ENCODE data around the gene ZNF862. TPM values are rescaled to one million over a fixed set of nuclear protein-coding genes. Genes with fewer than 3 reads are reported as not detected.
"Not testable (repeated sequence)": the region's sequence is repeated elsewhere in the genome, so short reads cannot be mapped to it uniquely, and the experiment has no call there.

Gene ZNF862
- total RNA-seq, 4 donors from 2014 or later, result 18.4 to 61.1 (median 22.1) TPM

DNA sequence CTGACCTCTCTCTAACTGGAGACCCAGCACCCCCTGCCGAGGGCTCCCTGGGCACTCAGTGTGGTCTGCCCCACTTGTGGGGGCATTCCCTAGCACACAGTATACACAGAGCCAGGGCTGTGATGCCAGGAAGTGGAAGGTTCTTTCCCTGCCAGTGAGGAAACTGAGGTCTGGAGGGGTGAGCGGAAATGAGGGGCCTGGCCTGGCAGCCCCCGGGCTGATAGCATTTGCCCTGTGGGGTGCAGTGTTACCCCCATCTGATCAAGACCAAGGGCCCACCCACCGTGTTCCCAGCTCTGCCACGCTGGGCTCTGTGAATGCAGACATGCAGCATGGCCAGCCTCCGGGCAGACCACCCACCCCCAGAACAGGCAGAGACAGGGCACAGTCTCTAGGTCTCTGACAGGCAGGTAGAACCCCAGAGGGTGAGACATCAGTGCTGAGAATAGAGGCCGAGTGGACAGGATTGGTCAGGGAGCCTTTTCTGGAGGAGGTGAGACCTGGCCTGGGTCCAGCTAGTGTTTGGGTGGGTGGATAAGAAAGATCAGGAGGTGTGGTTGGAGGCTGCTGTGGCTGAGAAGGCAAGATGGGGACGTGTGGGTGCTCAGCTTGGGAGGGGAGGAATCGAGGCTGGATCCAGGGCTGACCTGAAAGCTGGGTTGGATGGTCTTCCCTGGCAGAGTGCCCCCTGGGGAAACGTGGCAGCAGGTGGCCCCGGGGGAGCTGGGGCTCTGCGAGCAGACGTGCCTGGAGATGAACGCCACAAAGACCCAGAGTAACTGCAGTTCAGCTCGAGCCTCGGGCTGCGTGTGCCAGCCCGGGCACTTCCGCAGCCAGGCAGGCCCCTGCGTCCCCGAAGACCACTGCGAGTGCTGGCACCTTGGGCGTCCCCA lies 10.8 kb upstream of the ZNF862 start:
- TF ChIP-seq, protein P1, sequence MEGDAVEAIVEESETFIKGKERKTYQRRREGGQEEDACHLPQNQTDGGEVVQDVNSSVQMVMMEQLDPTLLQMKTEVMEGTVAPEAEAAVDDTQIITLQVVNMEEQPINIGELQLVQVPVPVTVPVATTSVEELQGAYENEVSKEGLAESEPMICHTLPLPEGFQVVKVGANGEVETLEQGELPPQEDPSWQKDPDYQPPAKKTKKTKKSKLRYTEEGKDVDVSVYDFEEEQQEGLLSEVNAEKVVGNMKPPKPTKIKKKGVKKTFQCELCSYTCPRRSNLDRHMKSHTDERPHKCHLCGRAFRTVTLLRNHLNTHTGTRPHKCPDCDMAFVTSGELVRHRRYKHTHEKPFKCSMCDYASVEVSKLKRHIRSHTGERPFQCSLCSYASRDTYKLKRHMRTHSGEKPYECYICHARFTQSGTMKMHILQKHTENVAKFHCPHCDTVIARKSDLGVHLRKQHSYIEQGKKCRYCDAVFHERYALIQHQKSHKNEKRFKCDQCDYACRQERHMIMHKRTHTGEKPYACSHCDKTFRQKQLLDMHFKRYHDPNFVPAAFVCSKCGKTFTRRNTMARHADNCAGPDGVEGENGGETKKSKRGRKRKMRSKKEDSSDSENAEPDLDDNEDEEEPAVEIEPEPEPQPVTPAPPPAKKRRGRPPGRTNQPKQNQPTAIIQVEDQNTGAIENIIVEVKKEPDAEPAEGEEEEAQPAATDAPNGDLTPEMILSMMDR (IDR thresholded peaks at IDR 0.05), result no peak
- no peak for TF ChIP-seq POLR2A (IDR thresholded peaks at IDR 0.05)
- Histone ChIP-seq H3K9me3 (no peaks in the 10 kb centered on the region), H3K27me3 (peaks cover 17% of the 10 kb centered on the region), H3K4me3 (no peak overlapping the region), H3K36me3 (no peaks in the 10 kb centered on the region), H3K27ac (no peak overlapping the region), H3K4me1 (no peaks in the 10 kb centered on the region)
- 69% methylated on average over 21 of the region's 23 CpGs for WGBS
- DNase-seq (ENCODE audit: low spot score in 2 of 2), result peak in 1 of 2 donors; percentile 60

DNA sequence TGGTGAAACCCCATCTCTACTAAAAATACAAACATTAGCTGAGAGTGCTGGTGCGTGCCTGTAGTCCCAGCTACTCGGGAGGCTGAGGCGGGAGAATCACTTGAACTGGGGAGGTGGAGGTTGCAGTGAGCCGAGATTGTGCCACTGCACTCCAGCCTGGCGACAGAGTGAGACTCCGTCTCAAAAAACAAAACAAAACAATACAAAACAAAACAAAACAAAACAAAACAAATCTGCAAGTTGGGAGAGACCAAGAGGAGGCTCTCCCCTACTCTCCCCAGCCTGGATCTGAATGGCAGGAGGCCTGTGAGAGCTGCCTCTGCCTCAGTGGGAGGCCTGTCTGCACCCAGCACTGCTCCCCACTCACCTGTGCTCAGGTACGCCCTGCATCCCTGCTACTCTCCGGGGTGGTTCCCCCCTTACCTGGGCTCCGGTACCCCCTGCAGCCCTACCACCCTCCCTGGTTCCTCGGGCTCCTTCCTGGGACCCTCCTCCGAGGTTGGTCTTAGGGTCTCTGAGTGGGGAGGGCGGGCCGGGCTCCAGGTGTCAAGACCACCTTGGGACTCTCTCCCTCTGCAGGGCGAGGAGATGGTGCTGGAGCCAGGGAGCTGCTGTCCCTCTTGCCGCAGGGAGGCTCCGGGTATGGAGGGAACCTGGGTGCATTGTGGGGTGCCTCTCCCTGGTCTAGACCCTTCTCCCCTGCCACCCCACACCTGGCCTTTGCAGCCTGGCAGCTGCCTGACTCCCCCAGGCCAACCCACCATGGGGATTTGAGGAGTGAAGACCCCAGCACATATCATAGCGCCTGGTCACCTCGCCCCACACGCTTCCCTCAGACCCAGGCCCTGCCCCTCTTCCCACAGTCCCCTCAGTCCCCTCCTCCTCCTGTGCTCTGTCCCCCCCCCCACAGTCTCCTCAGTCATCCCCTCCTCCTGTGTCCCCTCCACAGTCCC lies 9.5 kb upstream of the ZNF862 start:
- Histone ChIP-seq H3K4me1 (no peaks in the 10 kb centered on the region), H3K27ac (no peak overlapping the region), H3K4me3 (no peak overlapping the region), H3K36me3 (no peaks in the 10 kb centered on the region), H3K27me3 (peaks cover 21% of the 10 kb centered on the region), H3K9me3 (no peaks in the 10 kb centered on the region)
- 91% methylated on average over 18 of the region's 19 CpGs for WGBS
- TF ChIP-seq, protein P1 (IDR thresholded peaks at IDR 0.05), result no peak
- TF ChIP-seq POLR2A (IDR thresholded peaks at IDR 0.05) (no peak), POLR2AphosphoS5 (IDR thresholded peaks at IDR 0.05) (no peak), EP300 (IDR thresholded peaks at IDR 0.05) (no peak)
- peak in 1 of 2 donors; percentile 48 for DNase-seq (ENCODE audit: low spot score in 2 of 2)

DNA sequence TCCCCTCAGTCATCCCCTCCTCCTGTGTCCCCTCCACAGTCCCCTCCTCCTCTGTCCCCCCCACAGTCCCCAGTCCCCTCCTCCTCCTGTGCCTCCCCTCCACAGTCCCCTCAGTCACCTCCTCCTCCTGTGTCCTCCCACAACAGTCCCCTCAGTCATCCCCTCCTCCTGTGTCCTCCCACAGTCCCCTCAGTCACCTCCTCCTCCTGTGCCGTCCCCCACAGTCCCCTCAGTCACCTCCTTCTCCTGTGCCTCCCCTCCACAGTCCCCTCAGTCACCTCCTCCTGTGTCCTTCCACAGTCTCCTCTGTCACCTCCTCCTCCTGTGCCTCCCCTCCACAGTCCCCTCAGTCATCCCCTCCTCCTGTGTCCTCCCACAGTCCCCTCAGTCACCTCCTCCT lies 7.6 kb upstream of the ZNF862 start:
- H3K4me3 ChIP-seq; H3K36me3 ChIP-seq; H3K4me1 ChIP-seq; H3K9me3 ChIP-seq; DNase-seq (ENCODE audit: low spot score in 2 of 2); H3K27ac ChIP-seq: not testable (repeated sequence)
- H3K27me3 ChIP-seq, result peaks cover 21% of the 10 kb centered on the region
- WGBS, result 71% methylated on average over 1 of the region's 1 CpG

DNA sequence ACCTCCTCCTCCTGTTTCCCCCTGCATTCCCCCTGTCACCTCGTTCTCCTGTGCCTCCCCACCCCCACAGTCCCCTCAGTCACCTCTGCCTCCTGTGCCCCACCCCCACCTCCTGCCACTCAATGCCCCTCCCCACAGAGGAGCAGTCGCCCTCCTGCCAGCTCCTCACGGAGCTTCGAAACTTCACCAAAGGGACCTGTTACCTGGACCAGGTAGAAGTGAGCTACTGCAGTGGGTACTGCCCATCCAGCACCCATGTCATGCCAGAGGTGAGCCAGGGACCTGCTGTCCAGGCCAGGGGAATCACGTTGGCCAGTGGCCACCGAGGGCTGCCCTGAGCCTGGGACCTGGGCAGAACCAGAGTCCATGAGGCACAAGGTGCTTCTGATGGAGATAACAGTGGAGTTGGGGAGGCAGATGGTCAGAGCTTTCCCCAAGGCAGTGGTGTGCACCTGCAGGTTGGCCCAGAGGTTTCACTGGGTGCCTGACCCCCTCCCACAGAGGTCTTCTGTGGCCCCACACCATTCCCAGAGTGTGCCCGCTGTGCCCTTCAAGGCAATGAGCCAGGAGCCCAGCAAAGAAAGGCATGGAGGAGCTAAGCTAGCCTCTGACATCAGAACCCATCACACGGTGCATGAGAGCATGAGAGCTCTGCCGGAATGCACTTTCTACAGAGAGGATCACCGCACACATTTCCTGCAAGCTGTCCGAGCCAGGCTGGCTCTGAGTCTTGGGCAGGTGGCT lies 7.0 kb upstream of the ZNF862 start:
- DNase-seq (ENCODE audit: low spot score in 2 of 2), result no peak
- H3K27me3 ChIP-seq, result peaks cover 21% of the 10 kb centered on the region
- 38% methylated on average over 6 of the region's 11 CpGs for WGBS
- no peaks in the 10 kb centered on the region for H3K36me3 ChIP-seq
- no peaks in the 10 kb centered on the region for H3K9me3 ChIP-seq
- H3K4me3 ChIP-seq, result no peak overlapping the region
- TF ChIP-seq POLR2AphosphoS5 (IDR thresholded peaks at IDR 0.05) (no peak), POLR2A (IDR thresholded peaks at IDR 0.05) (no peak), EP300 (IDR thresholded peaks at IDR 0.05) (no peak)
- TF ChIP-seq, protein P1 (IDR thresholded peaks at IDR 0.05), result no peak
- H3K27ac ChIP-seq, result no peak overlapping the region
- H3K4me1 ChIP-seq, result no peaks in the 10 kb centered on the region

DNA sequence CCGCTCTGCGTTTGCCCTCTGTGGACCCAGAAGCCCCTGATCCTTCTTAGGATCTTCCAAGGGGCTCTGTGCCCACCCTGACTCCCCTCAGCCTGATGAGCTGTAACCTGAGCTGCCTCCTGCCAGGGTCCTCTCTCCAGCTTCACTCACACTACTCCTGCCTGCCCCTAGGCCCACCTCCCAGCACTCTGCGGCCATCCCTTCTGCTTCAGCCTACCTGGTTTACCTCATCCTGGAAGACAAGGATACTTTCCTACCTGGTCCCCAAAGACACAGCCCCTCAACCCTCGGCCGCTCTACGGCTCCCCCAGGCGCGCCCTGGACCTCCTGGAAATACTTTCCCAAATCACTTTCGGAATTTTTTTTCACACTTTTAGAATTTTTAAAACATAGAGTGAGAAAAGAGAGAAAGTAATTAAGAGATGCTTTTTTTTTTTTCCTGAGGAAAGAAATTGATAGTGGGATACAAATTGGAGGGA lies 6.4 kb upstream of the ZNF862 start:
- Histone ChIP-seq H3K27me3 (peaks cover 21% of the 10 kb centered on the region), H3K9me3 (no peaks in the 10 kb centered on the region), H3K4me3 (no peak overlapping the region), H3K4me1 (no peaks in the 10 kb centered on the region), H3K36me3 (no peaks in the 10 kb centered on the region), H3K27ac (no peak overlapping the region)
- TF ChIP-seq EP300 (IDR thresholded peaks at IDR 0.05), result no peak
- TF ChIP-seq POLR2A (IDR thresholded peaks at IDR 0.05), result no peak
- TF ChIP-seq POLR2AphosphoS5 (IDR thresholded peaks at IDR 0.05), result no peak
- TF ChIP-seq, protein P1 (IDR thresholded peaks at IDR 0.05), result no peak
- 75% methylated on average over 9 of the region's 9 CpGs for WGBS
- DNase-seq (ENCODE audit: low spot score in 2 of 2), result no peak
